Endodermal cell (in vitro differentiated cells): ENCODE measurements around the gene FBXW4. TPM values are rescaled to one million over a fixed set of nuclear protein-coding genes. Genes with fewer than 3 reads are reported as not detected.

Source experiments
- DNase-seq: peaks from one replicate; pipeline ENCODE4 v3.0.0-alpha.2; 2017
- H3K27ac ChIP-seq: 2 replicates; pipeline ENCODE4 v1.5.1; 2013; ENCODE audit warnings: mild to moderate bottlenecking, low read depth, low read length, moderate library complexity
- H3K27me3 ChIP-seq: 2 replicates; pipeline ENCODE4 v1.6.1; 2013; ENCODE audit warnings: mild to moderate bottlenecking, low read length, moderate library complexity; ENCODE audit not compliant: insufficient read depth, control insufficient read depth, poor library complexity, severe bottlenecking
- H3K36me3 ChIP-seq: 2 replicates; pipeline ENCODE4 v1.7.0; 2013; ENCODE audit warnings: mild to moderate bottlenecking, low read length, moderate library complexity; ENCODE audit not compliant: control insufficient read depth, insufficient read depth
- H3K4me1 ChIP-seq: one replicate; pipeline ENCODE4 v1.7.0; 2013; ENCODE audit warnings: low read length; ENCODE audit not compliant: control insufficient read depth, insufficient read depth
- H3K4me3 ChIP-seq: 2 replicates; pipeline ENCODE4 v1.5.1; 2013; ENCODE audit warnings: mild to moderate bottlenecking, low read length, moderate library complexity
- H3K9ac ChIP-seq: 2 replicates; pipeline ENCODE4 v1.6.1; 2013; ENCODE audit warnings: mild to moderate bottlenecking, low read length, moderate library complexity; ENCODE audit not compliant: poor library complexity, severe bottlenecking; ENCODE audit errors: extremely low read depth
- H3K9me3 ChIP-seq: 2 replicates; pipeline ENCODE4 v1.6.1; 2013; ENCODE audit warnings: mild to moderate bottlenecking, low read length, moderate library complexity; ENCODE audit not compliant: control insufficient read depth
- H3K27ac Mint-ChIP-seq: 2 replicates; pipeline ENCODE4 v1.8.0; 2020; ENCODE audit warnings: mixed read lengths
- H3K27me3 Mint-ChIP-seq: 2 replicates; pipeline ENCODE4 v1.8.0; 2021; ENCODE audit warnings: mild to moderate bottlenecking, mixed read lengths; ENCODE audit not compliant: insufficient read depth
- H3K36me3 Mint-ChIP-seq: 2 replicates; pipeline ENCODE4 v1.8.0; 2020; ENCODE audit warnings: low read depth, mixed read lengths
- H3K4me1 Mint-ChIP-seq: 2 replicates; pipeline ENCODE4 v1.8.0; 2020; ENCODE audit warnings: mixed read lengths
- H3K4me3 Mint-ChIP-seq: 2 replicates; pipeline ENCODE4 v1.8.0; 2020; ENCODE audit warnings: mild to moderate bottlenecking, moderate library complexity, mixed read lengths
- H3K9me3 Mint-ChIP-seq: 2 replicates; pipeline ENCODE4 v1.8.0; 2020; ENCODE audit warnings: mild to moderate bottlenecking, mixed read lengths
- CTCF ChIP-seq: fragments of 200-600 bp; sonication (generic); conservative IDR thresholded peaks from 2 replicates; pipeline ENCODE4 v1.5.0; 2021; ENCODE audit warnings: antibody characterized with exemption, mild to moderate bottlenecking
- WGBS, 2 experiments: methylation state at CpG; one replicate each; pipeline versions ENCODE4 v1.1.5 to v1.1.7; 2013; ENCODE audit warnings: missing lambda C conversion rate in 2 of 2, mixed read lengths in 1 of 2; ENCODE audit not compliant: insufficient coverage in 1 of 2, insufficient read length in 1 of 2; 5-methylcytosine and 5-hydroxymethylcytosine counted together
- total RNA-seq, 2 donors: library from RNA; stranded (reverse); fragmentation: NEBNext Ultra II Directional in 1 of 2; extraction: Animal tissue kit (Norgen Biotek cat#: 25700) in 1 of 2; gene quantifications; 2 replicates in 1 of 2; 3 replicates in 1 of 2; pipeline ENCODE4 v1.2.1, GENCODE V29; 2021

FBXW4 gene
- total RNA-seq, 2 donors from 2014 or later = 63.8 to 70.9 TPM

GRCh38 chr10:101682172-101682825 is 12.7 kb downstream of the FBXW4 start:
- Histone ChIP-seq H3K27me3 (no peaks in the 10 kb centered on the region), H3K36me3 (peaks cover 1% of the 10 kb centered on the region), H3K9me3 (peaks cover 4% of the 10 kb centered on the region), H3K4me1 (no peaks in the 10 kb centered on the region), H3K4me3 (no peak overlapping the region), H3K27ac (no peak overlapping the region), H3K9ac (no peak overlapping the region)
- no peak overlapping the region for H3K4me3 Mint-ChIP-seq
- no peak overlapping the region for H3K27ac Mint-ChIP-seq
- H3K27me3 Mint-ChIP-seq = no peaks in the 10 kb centered on the region
- 86 to 100% methylated on average over 1 to 2 of the region's 2 CpGs for WGBS, 2 experiments
- peaks cover 8% of the 10 kb centered on the region for H3K9me3 Mint-ChIP-seq
- no peak for TF ChIP-seq CTCF
- no peak for DNase-seq
- peaks cover 11% of the 10 kb centered on the region for H3K36me3 Mint-ChIP-seq
- H3K4me1 Mint-ChIP-seq = peaks cover 13% of the 10 kb centered on the region

GRCh38 chr10:101676565-101676964 is 18.4 kb downstream of the FBXW4 start:
- peaks cover 13% of the 10 kb centered on the region for H3K4me1 Mint-ChIP-seq
- H3K4me3 Mint-ChIP-seq = no peak overlapping the region
- no peaks in the 10 kb centered on the region for H3K4me1 ChIP-seq
- no peak for TF ChIP-seq CTCF
- peaks cover 61% of the 10 kb centered on the region for H3K36me3 Mint-ChIP-seq
- H3K27me3 Mint-ChIP-seq = no peaks in the 10 kb centered on the region
- H3K27ac Mint-ChIP-seq = no peak overlapping the region
- peaks cover 41% of the 10 kb centered on the region for H3K36me3 ChIP-seq
- peak overlapping the region; percentile 1 for H3K4me3 ChIP-seq
- peaks cover 18% of the 10 kb centered on the region for H3K9me3 ChIP-seq
- no peak overlapping the region for H3K9ac ChIP-seq
- DNase-seq = no peak
- H3K9me3 Mint-ChIP-seq = peaks cover 24% of the 10 kb centered on the region
- H3K27me3 ChIP-seq = no peaks in the 10 kb centered on the region
- no peak overlapping the region for H3K27ac ChIP-seq

GRCh38 chr10:101675115-101675514 is 19.9 kb downstream of the FBXW4 start:
- H3K36me3 Mint-ChIP-seq = peaks cover 72% of the 10 kb centered on the region
- Histone ChIP-seq H3K27ac (no peak overlapping the region), H3K4me3 (no peak overlapping the region), H3K4me1 (peaks cover 6% of the 10 kb centered on the region), H3K36me3 (peaks cover 56% of the 10 kb centered on the region), H3K9ac (no peak overlapping the region), H3K27me3 (no peaks in the 10 kb centered on the region), H3K9me3 (peaks cover 18% of the 10 kb centered on the region)
- no peak overlapping the region for H3K27ac Mint-ChIP-seq
- peaks cover 24% of the 10 kb centered on the region for H3K9me3 Mint-ChIP-seq
- no peak overlapping the region for H3K4me3 Mint-ChIP-seq
- 81 to 100% methylated on average over 1 to 2 of the region's 2 CpGs for WGBS, 2 experiments
- H3K27me3 Mint-ChIP-seq = no peaks in the 10 kb centered on the region
- no peak for TF ChIP-seq CTCF
- H3K4me1 Mint-ChIP-seq = peaks cover 17% of the 10 kb centered on the region
- DNase-seq = no peak
